Right lobe of liver (tissue), 6 donors: ENCODE data around the gene JAZF1. TPM values are rescaled to one million over a fixed set of nuclear protein-coding genes. Genes with fewer than 3 reads are reported as not detected.

Experiments used
- ATAC-seq, 4 donors: fragments of 200-7000 bp; cut with Tn5 transposase; one replicate each; pipeline ENCODE4 v1.9.1; 2020; ENCODE audit warnings: mild to moderate bottlenecking in 4 of 4, moderate library complexity in 4 of 4
- DNase-seq, 3 donors: peaks; one replicate each; pipeline ENCODE4 v3.0.0-alpha.2; 2020
- H3K27ac ChIP-seq, 3 donors: fragments of 200-600 bp; one replicate each; pipeline ENCODE4 v1.8.0; 2022
- H3K27me3 ChIP-seq, 2 donors: fragments of 200-600 bp; one replicate each; pipeline ENCODE4 v1.8.0; 2022
- H3K36me3 ChIP-seq, 4 donors: fragments of 200-600 bp; sonication (generic) in 1 of 4; one replicate each; pipeline versions ENCODE4 v1.5.1 to v1.8.0; 2017 to 2022; ENCODE audit warnings: control low read depth in 1 of 4
- H3K4me1 ChIP-seq, 4 donors: fragments of 200-600 bp; sonication (generic) in 1 of 4; one replicate each; pipeline versions ENCODE4 v1.5.1 to v1.8.0; 2017 to 2022; ENCODE audit warnings: control low read depth in 1 of 4
- H3K4me3 ChIP-seq, 3 donors: fragments of 200-600 bp; one replicate each; pipeline ENCODE4 v1.8.0; 2022
- H3K9me3 ChIP-seq, 4 donors: fragments of 200-600 bp; sonication (generic) in 1 of 4; one replicate each; pipeline versions ENCODE4 v1.5.1 to v1.8.0; 2017 to 2022; ENCODE audit warnings: control low read depth in 1 of 4
- POLR2A ChIP-seq: fragments of 450-650 bp; IDR thresholded peaks from one replicate; pipeline ENCODE4 v1.6.1; 2017; ENCODE audit warnings: antibody characterized with exemption, mild to moderate bottlenecking
- WGBS: methylation state at CpG from one replicate; pipeline ENCODE4 v1.1.6; 2018; ENCODE audit warnings: low coverage, low lambda C conversion rate; ENCODE audit not compliant: insufficient coverage; ENCODE audit errors: missing lambda C conversion rate; 5-methylcytosine and 5-hydroxymethylcytosine counted together
- intact Hi-C, 2 donors: fragments of 100-400 bp; cut with DNase I; formaldehyde crosslinking; loops; one replicate each; pipeline versions ENCODE4 v1.11.2 to v1.14.1; 2022
- total RNA-seq, 6 experiments: library from RNA; depleted of rRNA in 2 of 6; stranded (reverse); fragments of >200 nt in 2 of 6; fragmentation: NEBNext Ultra II Directional in 3 of 6; extraction: Animal tissue kit (Norgen Biotek cat#: 25700) in 3 of 6; gene quantifications; one replicate each; pipeline versions ENCODE4 v1.1.0 to v1.2.4, GENCODE V29; 2016 to 2023
- TF ChIP-seq, protein P1 (sequence below), 4 donors: fragments of 200-600 bp in 3 of 4; fragments of 450-650 bp in 1 of 4; IDR thresholded peaks; one replicate each; pipeline versions ENCODE4 v1.5.1 to v1.8.0; 2016 to 2022; ENCODE audit warnings: antibody characterized with exemption in 4 of 4, mild to moderate bottlenecking in 2 of 4
- donor health status: DM: no; HTN: yes; CAD: no.
- donor health status: DM: no; HTN: no; CAD: no.
- donor health status: DM: no; HTN: no; CAD: no.
- donor health status: DM: no; HTN: yes; CAD: no.
- donor health status: DM: no; HTN: yes; CAD: no.

The JAZF1 gene
- total RNA-seq, 6 experiments from 2014 or later = 4.8 to 20.9 (median 6.9) TPM

GRCh38 chr7:28174901-28175661 lies 5.5 kb downstream of the JAZF1 start:
- DNase-seq = no peak
- intact Hi-C loops = no loop called here
- 91% methylated on average over 8 of the region's 8 CpGs for WGBS
- H3K36me3 ChIP-seq = no peaks in the 10 kb centered on the region
- H3K4me1 ChIP-seq = peaks cover 0 to 8% (median 0%) of the 10 kb centered on the region in 4 donors
- no peak overlapping the region for H3K27ac ChIP-seq
- no peak for ATAC-seq
- H3K9me3 ChIP-seq = no peaks in the 10 kb centered on the region
- H3K4me3 ChIP-seq = no peak overlapping the region
- H3K27me3 ChIP-seq = no peaks in the 10 kb centered on the region
- no peak for TF ChIP-seq POLR2A
- TF ChIP-seq, protein P1, sequence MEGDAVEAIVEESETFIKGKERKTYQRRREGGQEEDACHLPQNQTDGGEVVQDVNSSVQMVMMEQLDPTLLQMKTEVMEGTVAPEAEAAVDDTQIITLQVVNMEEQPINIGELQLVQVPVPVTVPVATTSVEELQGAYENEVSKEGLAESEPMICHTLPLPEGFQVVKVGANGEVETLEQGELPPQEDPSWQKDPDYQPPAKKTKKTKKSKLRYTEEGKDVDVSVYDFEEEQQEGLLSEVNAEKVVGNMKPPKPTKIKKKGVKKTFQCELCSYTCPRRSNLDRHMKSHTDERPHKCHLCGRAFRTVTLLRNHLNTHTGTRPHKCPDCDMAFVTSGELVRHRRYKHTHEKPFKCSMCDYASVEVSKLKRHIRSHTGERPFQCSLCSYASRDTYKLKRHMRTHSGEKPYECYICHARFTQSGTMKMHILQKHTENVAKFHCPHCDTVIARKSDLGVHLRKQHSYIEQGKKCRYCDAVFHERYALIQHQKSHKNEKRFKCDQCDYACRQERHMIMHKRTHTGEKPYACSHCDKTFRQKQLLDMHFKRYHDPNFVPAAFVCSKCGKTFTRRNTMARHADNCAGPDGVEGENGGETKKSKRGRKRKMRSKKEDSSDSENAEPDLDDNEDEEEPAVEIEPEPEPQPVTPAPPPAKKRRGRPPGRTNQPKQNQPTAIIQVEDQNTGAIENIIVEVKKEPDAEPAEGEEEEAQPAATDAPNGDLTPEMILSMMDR (IDR thresholded peaks at IDR 0.05) = no peak

GRCh38 chr7:28174442-28174841 lies 6.2 kb downstream of the JAZF1 start:
- no peak overlapping the region for H3K4me3 ChIP-seq
- H3K36me3 ChIP-seq = no peaks in the 10 kb centered on the region
- H3K4me1 ChIP-seq = peaks cover 0 to 8% (median 0%) of the 10 kb centered on the region in 4 donors
- no peaks in the 10 kb centered on the region for H3K9me3 ChIP-seq
- no peak for TF ChIP-seq POLR2A
- TF ChIP-seq, protein P1 (IDR thresholded peaks at IDR 0.05) = no peak
- H3K27ac ChIP-seq = no peak overlapping the region
- no peaks in the 10 kb centered on the region for H3K27me3 ChIP-seq
- ATAC-seq (no peak), DNase-seq (no peak)
- intact Hi-C loops = no loop called here
- WGBS = 88% methylated on average over 5 of the region's 5 CpGs

DNA sequence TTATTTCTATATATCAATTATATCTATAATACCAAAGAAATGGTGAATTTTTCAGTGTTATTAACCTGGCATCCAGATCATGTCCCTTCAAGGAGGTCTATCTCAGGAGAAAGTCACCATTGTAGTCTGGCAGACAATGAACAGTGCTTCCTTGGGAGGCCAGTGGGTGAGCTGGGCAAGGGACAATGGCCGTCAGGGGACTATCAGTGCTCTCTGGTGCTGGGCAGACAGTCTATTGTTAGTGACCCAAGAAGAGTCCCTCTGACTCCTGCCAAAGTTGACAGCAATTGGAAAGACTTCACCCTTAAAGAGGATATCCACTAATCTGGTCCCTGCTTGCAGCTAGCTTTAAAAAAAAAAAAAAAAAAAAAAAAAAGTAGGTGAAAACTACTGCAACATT lies 7.1 kb downstream of the JAZF1 start:
- ATAC-seq (no peak), DNase-seq (no peak)
- H3K27ac ChIP-seq = no peak overlapping the region
- no peaks in the 10 kb centered on the region for H3K36me3 ChIP-seq
- intact Hi-C loops = no loop called here
- 71% methylated on average over 1 of the region's 1 CpG for WGBS
- no peak overlapping the region for H3K4me3 ChIP-seq
- H3K4me1 ChIP-seq = peaks cover 0 to under 1% (median 0%) of the 10 kb centered on the region in 4 donors
- H3K27me3 ChIP-seq = no peaks in the 10 kb centered on the region
- TF ChIP-seq, protein P1 (IDR thresholded peaks at IDR 0.05) = no peak
- TF ChIP-seq POLR2A = no peak
- no peaks in the 10 kb centered on the region for H3K9me3 ChIP-seq

DNA sequence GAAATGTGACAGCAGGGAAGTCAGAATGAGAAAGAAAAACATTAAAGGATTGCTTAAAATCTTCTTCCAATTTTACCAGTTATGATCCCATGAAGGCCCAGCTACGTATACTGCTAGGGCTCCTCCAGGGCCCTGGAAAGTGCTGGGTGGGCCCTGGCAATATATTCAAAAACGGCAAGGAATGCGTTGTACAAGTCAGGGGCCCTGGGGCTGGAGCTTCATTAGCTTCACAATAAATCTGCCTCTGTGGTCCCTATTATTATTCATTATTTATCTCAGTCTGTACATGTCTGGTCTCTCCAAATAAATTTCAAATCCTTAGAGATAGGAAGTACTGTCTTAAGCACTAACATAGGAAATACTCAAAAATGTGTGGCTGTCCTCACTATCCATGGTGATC lies 7.6 kb downstream of the JAZF1 start:
- DNase-seq = no peak
- ATAC-seq = no peak
- 100% methylated on average over 3 of the region's 3 CpGs for WGBS
- Histone ChIP-seq H3K36me3 (no peaks in the 10 kb centered on the region), H3K9me3 (no peaks in the 10 kb centered on the region), H3K4me3 (no peak overlapping the region), H3K4me1 (no peaks in the 10 kb centered on the region), H3K27ac (no peak overlapping the region), H3K27me3 (no peaks in the 10 kb centered on the region)
- intact Hi-C loops = no loop called here
- no peak for TF ChIP-seq POLR2A
- TF ChIP-seq, protein P1 (IDR thresholded peaks at IDR 0.05) = no peak
